BLaER1 (cell line): ENCODE data around the gene HSCB.
"Not testable (repeated sequence)": the region's sequence is repeated elsewhere in the genome, so short reads cannot be mapped to it uniquely, and the experiment has no call there.

Experiments used
- H3K27ac ChIP-seq: shearing (Covaris generic); formaldehyde crosslinking; 2 replicates; pipeline ENCODE4 v1.8.1; 2022
- H3K27me3 ChIP-seq: shearing (Covaris generic); formaldehyde crosslinking; 2 replicates; pipeline ENCODE4 v1.8.1; 2022
- H3K36me3 ChIP-seq: shearing (Covaris generic); formaldehyde crosslinking; 2 replicates; pipeline ENCODE4 v1.8.1; 2022
- H3K4me1 ChIP-seq: shearing (Covaris generic); formaldehyde crosslinking; 2 replicates; pipeline ENCODE4 v1.8.1; 2022
- H3K4me2 ChIP-seq: shearing (Covaris generic); formaldehyde crosslinking; 2 replicates; pipeline ENCODE4 v1.8.1; 2022
- H3K4me3 ChIP-seq: shearing (Covaris generic); formaldehyde crosslinking; 2 replicates; pipeline ENCODE4 v1.8.1; 2022
- H3K9ac ChIP-seq: shearing (Covaris generic); formaldehyde crosslinking; 2 replicates; pipeline ENCODE4 v1.8.1; 2022
- H3K9me3 ChIP-seq: shearing (Covaris generic); formaldehyde crosslinking; 2 replicates; pipeline ENCODE4 v1.8.1; 2022
- H4K20me1 ChIP-seq: shearing (Covaris generic); formaldehyde crosslinking; 2 replicates; pipeline ENCODE4 v1.8.1; 2022
- Cebpa-rat ChIP-seq: shearing (Covaris generic); IDR thresholded peaks from 2 replicates; pipeline ENCODE4 v1.8.1; 2022

HSCB gene, protein sequence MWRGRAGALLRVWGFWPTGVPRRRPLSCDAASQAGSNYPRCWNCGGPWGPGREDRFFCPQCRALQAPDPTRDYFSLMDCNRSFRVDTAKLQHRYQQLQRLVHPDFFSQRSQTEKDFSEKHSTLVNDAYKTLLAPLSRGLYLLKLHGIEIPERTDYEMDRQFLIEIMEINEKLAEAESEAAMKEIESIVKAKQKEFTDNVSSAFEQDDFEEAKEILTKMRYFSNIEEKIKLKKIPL

DNA sequence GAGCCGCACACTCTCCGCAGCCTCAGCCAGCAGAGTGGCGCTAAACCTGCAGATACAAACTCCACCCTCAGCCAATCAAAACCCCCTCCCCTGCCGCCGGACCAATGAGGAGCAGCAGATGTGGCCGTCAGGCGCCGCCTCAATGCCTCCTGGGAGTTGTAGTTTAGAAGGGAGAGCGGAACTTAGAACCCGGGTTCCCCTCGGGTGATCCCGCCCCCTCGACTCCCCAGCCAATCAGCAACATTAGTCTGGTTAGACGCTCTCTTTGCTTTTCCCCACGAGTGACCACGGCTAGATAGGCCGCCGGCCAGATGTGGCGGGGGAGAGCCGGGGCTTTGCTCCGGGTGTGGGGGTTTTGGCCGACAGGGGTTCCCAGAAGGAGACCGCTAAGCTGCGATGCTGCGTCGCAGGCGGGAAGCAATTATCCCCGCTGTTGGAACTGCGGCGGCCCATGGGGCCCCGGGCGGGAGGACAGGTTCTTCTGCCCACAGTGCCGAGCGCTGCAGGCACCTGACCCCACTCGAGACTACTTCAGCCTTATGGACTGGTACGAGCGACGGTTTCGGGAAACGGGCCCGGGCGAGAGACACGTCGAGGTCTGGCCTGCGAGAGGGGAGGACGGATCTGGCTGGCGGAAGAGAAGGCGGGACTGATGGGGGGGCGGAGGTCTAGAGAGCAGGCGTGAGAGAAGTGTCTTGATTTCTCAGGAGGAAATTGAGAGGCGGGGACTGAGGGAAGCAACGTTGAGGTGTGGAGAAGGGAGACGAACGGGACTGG, at the start of gene HSCB, which contains the start of gene CHEK2:
Gene HSCB, plus strand, starts transcription at position 255 of the 777 bp plus-strand sequence. Its CDS starts 57 bp downstream, at position 312.
Gene CHEK2, minus strand, starts transcription at position 36 of the 777 bp plus-strand sequence. CDS start 7,099 bp downstream, outside the sequence.
- Histone ChIP-seq H3K9me3 (no peaks in the 10 kb centered on the region), H3K27me3 (no peaks in the 10 kb centered on the region), H3K36me3 (peaks cover 58% of the 10 kb centered on the region), H3K4me3 (peak within 1 kb of the TSS; percentile 93), H3K9ac (peak within 1 kb of the TSS; percentile 86), H3K27ac (peak within 1 kb of the TSS; percentile 81), H3K4me1 (peaks cover 34% of the 10 kb centered on the region), H3K4me2 (peak within 1 kb of the TSS; percentile 93), H4K20me1 (peaks cover 14% of the 10 kb centered on the region; the same call in 1 of the 2 replicates)
- no peak for TF ChIP-seq Cebpa-rat

DNA sequence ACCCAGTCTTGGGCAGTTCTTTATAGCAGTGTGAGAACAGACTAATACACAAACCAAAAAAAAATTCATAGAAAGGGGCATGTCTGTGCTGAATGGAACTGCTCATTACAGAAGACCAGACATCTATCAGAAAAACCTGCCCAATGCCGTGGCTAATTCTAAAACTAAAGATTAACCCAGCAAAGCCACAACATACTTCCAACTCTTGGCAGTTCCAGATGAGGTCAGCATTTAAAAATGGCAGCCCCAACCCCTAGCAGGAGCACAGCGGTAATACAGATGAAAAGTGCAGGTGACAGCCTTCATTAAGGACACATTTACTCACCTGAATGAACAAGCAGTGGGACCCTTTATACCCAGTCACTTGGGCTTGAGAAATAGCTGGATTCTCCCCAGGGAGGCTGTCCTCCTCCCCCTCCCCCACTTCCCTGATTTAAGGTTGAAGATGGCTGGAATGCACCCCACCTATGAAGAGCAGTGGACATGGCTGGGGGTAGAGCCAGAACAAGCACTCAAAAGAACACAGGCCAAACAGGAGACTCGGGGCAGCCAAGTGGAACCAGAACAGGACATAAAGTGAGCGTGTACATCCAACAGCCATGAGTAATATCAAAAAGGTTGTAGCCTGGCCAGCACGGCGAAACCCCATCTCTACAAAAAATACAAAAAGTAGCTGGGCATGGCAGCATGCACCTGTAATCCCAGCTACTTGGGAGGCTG, 48.6 kb upstream of the HSCB start:
- not testable (repeated sequence) for H3K4me2 ChIP-seq, H3K9ac ChIP-seq, H3K27me3 ChIP-seq, H4K20me1 ChIP-seq, H3K9me3 ChIP-seq, H3K4me3 ChIP-seq, H3K4me1 ChIP-seq, H3K27ac ChIP-seq
- H3K36me3 ChIP-seq = peaks cover 65% of the 10 kb centered on the region

DNA sequence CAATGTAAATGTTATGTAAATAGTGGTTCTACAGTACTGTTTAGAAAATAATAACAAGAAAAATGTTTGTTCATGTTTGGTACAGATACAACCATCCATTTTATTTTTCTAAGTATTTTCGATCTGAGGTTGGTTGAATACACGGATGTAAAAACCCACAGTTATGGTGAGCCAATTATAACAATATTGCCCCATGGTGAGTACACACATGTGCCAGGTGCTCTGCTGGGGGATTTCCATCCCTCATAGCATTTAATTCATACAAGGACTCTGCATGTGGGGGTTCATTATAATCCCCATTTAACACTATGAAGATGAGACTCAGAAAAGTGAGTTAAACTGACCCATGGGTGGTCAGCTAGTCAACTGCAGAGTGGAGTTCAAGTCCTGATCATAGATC, 38.9 kb upstream of the HSCB start:
- Histone ChIP-seq H3K4me2 (no peak overlapping the region), H4K20me1 (no peaks in the 10 kb centered on the region), H3K9me3 (no peaks in the 10 kb centered on the region), H3K27me3 (no peaks in the 10 kb centered on the region), H3K4me3 (no peak overlapping the region), H3K36me3 (peaks cover 92% of the 10 kb centered on the region), H3K4me1 (peaks cover 8% of the 10 kb centered on the region; the same call in 1 of the 2 replicates), H3K27ac (no peak overlapping the region), H3K9ac (no peak overlapping the region)
- no peak for TF ChIP-seq Cebpa-rat

DNA sequence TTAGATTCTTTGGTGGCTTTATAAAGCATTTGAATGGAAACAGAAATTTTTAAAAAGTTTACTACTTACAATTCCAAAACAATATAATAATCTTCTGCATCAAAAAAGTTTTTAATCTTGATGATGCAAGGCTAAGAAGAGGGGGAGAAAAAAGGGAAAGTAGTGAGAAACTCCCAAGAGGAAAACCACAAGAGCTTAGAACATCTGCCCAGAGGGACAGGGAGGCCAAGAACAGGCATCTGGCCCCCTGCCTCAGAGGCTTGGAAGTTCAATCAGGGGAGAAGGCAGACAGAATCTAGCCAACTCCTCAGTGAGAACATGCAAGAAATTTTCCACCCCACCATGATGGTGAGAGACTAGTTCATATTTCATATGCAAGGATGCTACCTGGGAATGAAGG, 38.4 kb upstream of the HSCB start:
- Histone ChIP-seq H3K36me3 (peaks cover 93% of the 10 kb centered on the region), H4K20me1 (no peaks in the 10 kb centered on the region), H3K9me3 (no peaks in the 10 kb centered on the region), H3K4me1 (peaks cover 8% of the 10 kb centered on the region; the same call in 1 of the 2 replicates), H3K4me3 (no peak overlapping the region), H3K9ac (no peak overlapping the region), H3K27ac (no peak overlapping the region), H3K27me3 (no peaks in the 10 kb centered on the region), H3K4me2 (no peak overlapping the region)
- TF ChIP-seq Cebpa-rat = no peak

DNA sequence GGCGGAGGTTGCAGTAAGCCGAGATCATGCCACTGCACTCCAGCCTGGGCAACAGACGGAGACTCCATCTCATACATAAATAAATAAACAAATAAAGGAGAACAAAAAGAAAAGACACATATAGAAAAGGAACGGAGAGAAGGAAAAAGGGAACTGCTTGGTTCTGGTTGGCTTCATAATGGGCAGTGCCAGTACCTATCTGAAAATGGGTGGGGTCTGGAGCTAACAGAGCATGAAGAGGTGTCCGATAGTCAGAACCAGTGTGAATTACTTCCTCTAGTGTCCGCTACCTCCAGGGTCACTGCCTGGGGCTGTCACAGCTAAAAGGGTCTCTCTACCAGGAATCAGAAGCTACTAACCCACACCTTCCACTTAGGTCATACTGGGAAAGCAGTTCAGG, 35.0 kb upstream of the HSCB start:
- H4K20me1 ChIP-seq = no peaks in the 10 kb centered on the region
- peaks cover 91% of the 10 kb centered on the region for H3K36me3 ChIP-seq
- no peaks in the 10 kb centered on the region for H3K9me3 ChIP-seq
- H3K4me3 ChIP-seq = no peak overlapping the region
- H3K27ac ChIP-seq = no peak overlapping the region
- no peak overlapping the region for H3K4me2 ChIP-seq
- no peaks in the 10 kb centered on the region for H3K27me3 ChIP-seq
- no peak for TF ChIP-seq Cebpa-rat
- no peak overlapping the region for H3K9ac ChIP-seq
- H3K4me1 ChIP-seq = peaks cover 8% of the 10 kb centered on the region; the same call in 1 of the 2 replicates

DNA sequence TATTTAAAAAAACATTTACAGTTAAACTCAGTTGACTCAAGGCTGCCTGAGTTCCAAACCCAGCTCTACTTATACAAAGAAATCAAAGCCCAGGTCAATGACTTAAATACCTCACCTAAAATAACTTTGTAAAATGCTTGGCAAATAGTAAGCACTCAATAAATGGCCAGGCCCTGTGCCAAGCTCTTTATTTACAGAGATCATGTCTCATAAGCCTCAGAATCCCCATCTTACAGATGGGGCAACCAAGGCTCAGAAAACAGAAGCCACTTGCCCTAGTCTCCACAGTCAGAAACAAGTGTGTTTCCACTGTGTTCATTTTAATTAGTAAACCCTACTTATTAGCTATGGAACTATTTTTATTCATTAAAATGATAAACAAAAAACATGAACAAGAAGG, 31.7 kb upstream of the HSCB start:
- no peaks in the 10 kb centered on the region for H3K9me3 ChIP-seq
- no peak overlapping the region for H3K4me2 ChIP-seq
- no peak for TF ChIP-seq Cebpa-rat
- no peaks in the 10 kb centered on the region for H3K27me3 ChIP-seq
- H3K36me3 ChIP-seq = peaks cover 94% of the 10 kb centered on the region
- H3K4me1 ChIP-seq = peaks cover 3% of the 10 kb centered on the region; the same call in 1 of the 2 replicates
- no peak overlapping the region for H3K4me3 ChIP-seq
- no peak overlapping the region for H3K27ac ChIP-seq
- H3K9ac ChIP-seq = no peak overlapping the region
- H4K20me1 ChIP-seq = peaks cover 5% of the 10 kb centered on the region; the same call in 1 of the 2 replicates

DNA sequence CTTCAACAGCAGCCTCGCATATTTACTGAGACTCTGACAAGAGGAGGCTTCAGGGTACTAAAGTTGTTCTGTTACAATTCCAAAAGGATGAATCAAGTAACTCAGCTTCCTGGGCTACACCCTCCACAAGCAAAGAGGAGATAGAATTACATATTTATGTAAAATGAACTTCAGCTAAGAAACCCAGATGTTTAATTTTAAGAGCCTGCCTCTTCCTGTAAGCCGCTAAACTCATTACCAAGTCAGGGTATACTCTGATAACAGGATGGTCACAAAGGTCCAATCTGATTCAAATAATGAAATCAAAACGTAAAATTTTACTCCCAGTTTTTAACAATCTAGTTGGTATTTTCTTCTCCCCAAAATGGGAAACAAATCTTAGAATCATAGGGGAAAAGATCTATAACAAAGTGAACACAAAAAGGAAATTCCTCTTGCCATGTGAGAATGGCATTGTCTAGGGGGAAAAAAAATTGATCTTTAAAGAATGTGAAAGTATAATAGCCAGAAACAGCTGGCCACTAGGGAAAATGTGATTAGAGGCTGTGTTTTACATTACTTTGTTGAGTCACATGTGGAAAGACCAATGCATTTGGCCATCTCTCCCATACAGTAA, 31.2 kb upstream of the HSCB start:
- no peak overlapping the region for H3K27ac ChIP-seq

DNA sequence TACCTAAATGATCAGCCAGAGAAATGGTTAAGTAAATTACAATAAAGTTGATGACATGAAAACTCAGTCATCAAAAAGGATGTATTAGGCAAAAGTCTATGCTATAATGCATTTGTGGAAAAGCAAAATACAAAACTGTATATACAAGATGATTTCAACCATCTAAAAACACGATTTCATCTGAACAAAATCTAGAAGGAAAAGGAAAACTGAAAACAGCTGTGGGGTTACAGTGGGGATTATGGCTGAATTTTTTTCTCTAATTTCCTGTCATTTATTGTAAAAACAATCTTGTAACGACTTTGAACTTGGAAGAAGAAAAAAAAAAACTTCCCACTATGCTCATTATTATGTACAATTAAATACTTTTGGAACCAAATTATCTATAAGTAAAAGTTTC, 30.5 kb upstream of the HSCB start:
- no peaks in the 10 kb centered on the region for H3K27me3 ChIP-seq
- H3K4me3 ChIP-seq = no peak overlapping the region
- H3K4me2 ChIP-seq = no peak overlapping the region
- no peak overlapping the region for H3K27ac ChIP-seq
- H3K4me1 ChIP-seq = peaks cover 3% of the 10 kb centered on the region; the same call in 1 of the 2 replicates
- no peak overlapping the region for H3K9ac ChIP-seq
- peaks cover 92% of the 10 kb centered on the region for H3K36me3 ChIP-seq
- H4K20me1 ChIP-seq = peaks cover 5% of the 10 kb centered on the region; the same call in 1 of the 2 replicates
- TF ChIP-seq Cebpa-rat = no peak
- no peaks in the 10 kb centered on the region for H3K9me3 ChIP-seq

More for the DNA sequence above, 31.2 kb upstream of the HSCB start:
- peaks cover 3% of the 10 kb centered on the region; the same call in 1 of the 2 replicates for H3K4me1 ChIP-seq
- no peak overlapping the region for H3K9ac ChIP-seq
- peaks cover 5% of the 10 kb centered on the region; the same call in 1 of the 2 replicates for H4K20me1 ChIP-seq
- peaks cover 92% of the 10 kb centered on the region for H3K36me3 ChIP-seq
- H3K9me3 ChIP-seq = no peaks in the 10 kb centered on the region
- no peaks in the 10 kb centered on the region for H3K27me3 ChIP-seq
- no peak for TF ChIP-seq Cebpa-rat
- no peak overlapping the region for H3K4me2 ChIP-seq
- H3K4me3 ChIP-seq = no peak overlapping the region
